HFF-Myc (cell line): Measurements from ENCODE around the gene MYO5B.
"Not testable (repeated sequence)": the region's sequence is repeated elsewhere in the genome, so short reads cannot be mapped to it uniquely, and the experiment has no call there.

Experiments
- DNase-seq: peaks from one replicate; pipeline ENCODE4 v3.0.0-alpha.2; 2011; ENCODE audit warnings: low read depth; ENCODE audit errors: extremely low read depth
- H3K4me3 ChIP-seq: replicated peaks from 2 replicates; pipeline ENCODE4 v1.5.1; 2011; ENCODE audit warnings: low read depth, mild to moderate bottlenecking, control low read depth, low read length
- TF ChIP-seq, protein P1 (sequence below): IDR thresholded peaks from 2 replicates; pipeline ENCODE4 v1.5.1; 2012; ENCODE audit warnings: mild to moderate bottlenecking, low read depth, low read length, control low read depth; ENCODE audit errors: missing control alignments

Gene MYO5B

DNA sequence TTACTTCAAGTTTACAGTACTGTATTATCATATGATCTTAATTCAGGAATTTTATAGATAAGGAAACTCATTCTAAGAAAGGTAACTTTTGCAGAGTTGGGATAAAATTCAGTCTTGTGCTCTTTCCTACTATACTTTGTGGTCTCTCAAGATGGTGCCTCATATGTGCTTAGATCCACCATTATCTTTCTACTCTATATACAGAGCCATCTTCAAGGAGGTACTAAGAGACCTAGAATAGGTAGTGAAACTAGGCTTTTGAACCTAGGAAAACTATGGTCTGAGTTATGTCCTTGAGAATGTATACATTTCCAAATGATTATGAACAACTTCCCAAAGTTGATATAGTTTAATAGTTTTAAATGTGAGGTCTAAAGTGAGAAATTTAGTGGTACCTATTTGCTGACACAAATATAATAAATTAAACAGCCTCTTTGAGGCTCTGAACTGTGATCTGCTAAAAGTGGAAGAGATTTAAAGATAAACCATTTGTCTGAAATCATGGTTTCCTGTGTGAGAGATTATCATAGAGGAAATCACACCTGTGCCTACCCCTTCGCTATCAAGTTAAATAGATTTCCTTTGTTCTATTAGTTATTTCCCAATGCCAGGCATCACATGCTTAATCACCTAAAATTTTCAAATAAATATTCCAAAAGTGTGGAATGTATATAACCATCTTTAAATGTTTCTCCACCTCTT lies 408.8 kb downstream of the MYO5B start:
- H3K4me3 ChIP-seq, result no peak overlapping the region
- DNase-seq, result no peak
- TF ChIP-seq, protein P1, sequence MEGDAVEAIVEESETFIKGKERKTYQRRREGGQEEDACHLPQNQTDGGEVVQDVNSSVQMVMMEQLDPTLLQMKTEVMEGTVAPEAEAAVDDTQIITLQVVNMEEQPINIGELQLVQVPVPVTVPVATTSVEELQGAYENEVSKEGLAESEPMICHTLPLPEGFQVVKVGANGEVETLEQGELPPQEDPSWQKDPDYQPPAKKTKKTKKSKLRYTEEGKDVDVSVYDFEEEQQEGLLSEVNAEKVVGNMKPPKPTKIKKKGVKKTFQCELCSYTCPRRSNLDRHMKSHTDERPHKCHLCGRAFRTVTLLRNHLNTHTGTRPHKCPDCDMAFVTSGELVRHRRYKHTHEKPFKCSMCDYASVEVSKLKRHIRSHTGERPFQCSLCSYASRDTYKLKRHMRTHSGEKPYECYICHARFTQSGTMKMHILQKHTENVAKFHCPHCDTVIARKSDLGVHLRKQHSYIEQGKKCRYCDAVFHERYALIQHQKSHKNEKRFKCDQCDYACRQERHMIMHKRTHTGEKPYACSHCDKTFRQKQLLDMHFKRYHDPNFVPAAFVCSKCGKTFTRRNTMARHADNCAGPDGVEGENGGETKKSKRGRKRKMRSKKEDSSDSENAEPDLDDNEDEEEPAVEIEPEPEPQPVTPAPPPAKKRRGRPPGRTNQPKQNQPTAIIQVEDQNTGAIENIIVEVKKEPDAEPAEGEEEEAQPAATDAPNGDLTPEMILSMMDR, result no peak

DNA sequence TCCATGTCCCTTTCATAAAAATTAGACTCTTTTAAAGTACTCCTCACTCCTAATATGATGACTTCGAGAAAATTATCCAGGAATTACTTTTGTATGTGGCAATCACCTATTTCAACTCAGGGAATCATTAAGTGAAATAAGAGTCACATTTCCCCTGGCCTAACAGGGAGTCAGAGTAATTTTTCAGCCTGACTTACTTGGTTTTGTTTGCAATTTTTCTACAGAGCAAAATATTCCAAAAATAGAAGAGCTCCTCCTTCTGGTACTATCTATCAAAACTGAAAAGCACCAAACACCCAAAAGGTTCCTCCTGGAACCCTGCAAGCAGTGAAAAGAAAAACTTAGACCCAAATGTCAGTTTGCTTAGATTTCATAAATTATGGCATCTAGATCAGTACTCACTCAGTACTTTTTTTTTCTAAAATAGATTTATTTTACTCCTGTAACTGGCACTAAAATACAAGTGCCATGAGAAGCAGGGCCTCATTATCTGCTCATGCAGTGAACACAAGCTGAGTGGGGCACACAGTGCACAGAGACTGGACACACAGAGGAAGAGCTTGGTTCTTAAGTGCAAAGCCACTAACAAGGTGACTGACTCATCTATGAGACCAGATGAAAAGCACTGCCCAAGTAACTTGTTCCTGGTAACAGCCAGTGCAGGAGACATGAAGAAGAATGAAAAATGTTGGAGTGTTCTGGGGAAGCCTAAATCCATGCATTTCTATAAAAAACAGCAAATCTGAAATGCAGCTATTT lies 410.3 kb downstream of the MYO5B start:
- DNase-seq, result no peak
- TF ChIP-seq, protein P1, result no peak

DNA sequence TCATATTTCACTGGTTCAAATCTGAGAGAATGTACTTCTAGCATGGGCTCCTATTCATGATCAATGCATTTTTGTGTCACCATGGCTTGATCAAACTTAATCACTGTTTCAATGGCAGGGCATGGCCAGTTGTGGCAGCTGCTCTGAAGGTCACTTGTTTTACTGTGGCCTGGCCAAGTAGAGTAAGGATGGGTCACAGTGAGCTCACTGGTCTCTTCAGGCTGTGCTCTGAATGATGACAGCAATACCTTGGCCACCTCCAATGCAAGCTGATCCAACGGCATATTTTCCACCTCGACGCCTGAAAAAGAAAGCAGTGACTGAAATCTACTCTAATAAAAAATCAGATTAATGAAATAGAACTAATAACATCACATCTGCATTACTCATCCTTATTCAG lies 411.3 kb downstream of the MYO5B start:
- H3K4me3 ChIP-seq, DNase-seq: not testable (repeated sequence)

More for the DNA sequence above, 410.3 kb downstream of the MYO5B start:
- no peak overlapping the region for H3K4me3 ChIP-seq

DNA sequence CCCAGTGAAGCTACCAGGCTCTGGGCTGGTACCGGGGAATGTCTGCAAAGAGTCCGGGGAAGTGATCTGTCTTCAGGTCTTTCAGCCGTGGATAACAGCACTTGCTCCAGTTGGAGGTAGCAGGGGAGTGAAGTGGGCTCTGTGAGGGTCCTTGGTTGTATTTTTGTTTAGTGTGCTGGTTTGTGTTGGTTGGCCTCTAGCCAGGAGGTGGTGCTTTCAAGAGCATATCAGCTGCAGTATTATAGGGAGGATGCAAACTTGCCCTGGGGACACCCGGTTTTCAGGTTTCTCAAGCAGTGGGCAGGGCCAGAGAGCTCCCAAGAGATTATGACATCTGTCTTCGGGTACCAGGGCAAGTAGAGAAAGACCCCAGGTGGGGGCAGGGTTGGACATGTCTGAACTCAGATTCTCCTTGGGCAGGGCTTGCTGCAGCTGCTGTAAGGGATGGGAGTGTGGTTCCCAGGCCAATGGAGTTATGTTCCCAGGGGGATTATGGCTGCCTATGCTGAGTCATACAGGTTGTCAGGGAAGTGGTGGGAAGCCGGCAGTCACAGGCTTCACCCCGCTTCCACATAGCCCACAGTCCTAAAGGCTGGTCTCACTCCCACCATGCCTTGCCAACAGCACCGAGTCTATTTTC lies 416.0 kb downstream of the MYO5B start:
- DNase-seq, result no peak
- TF ChIP-seq, protein P1, result no peak

More for the DNA sequence above, 416.0 kb downstream of the MYO5B start:
- no peak overlapping the region for H3K4me3 ChIP-seq
